Colonic mucosa (tissue), 4 donors: Measurements from ENCODE around the gene COBL. TPM values are rescaled to one million over a fixed set of nuclear protein-coding genes. Genes with fewer than 3 reads are reported as not detected.

Experiments used
- DNase-seq: peaks from one replicate; pipeline ENCODE4 v3.0.0-alpha.2; 2020
- H3K27ac ChIP-seq: fragments of 200-600 bp; one replicate; pipeline ENCODE4 v1.8.0; 2021
- H3K27me3 ChIP-seq: fragments of 200-600 bp; one replicate; pipeline ENCODE4 v1.8.0; 2021
- H3K36me3 ChIP-seq: fragments of 200-600 bp; one replicate; pipeline ENCODE4 v1.8.0; 2021
- H3K4me1 ChIP-seq: fragments of 200-600 bp; one replicate; pipeline ENCODE4 v1.8.0; 2021; ENCODE audit warnings: mild to moderate bottlenecking
- H3K4me3 ChIP-seq: fragments of 200-600 bp; one replicate; pipeline ENCODE4 v1.8.0; 2021
- H3K9ac ChIP-seq, 2 donors: one replicate each; pipeline ENCODE4 v1.7.0; 2013; ENCODE audit warnings: control low read depth in 2 of 2, low read depth in 2 of 2, low read length in 2 of 2
- H3K9me3 ChIP-seq: fragments of 200-600 bp; one replicate; pipeline ENCODE4 v1.8.0; 2021
- intact Hi-C: fragments of 100-400 bp; cut with DNase I; formaldehyde crosslinking; loops from one replicate; pipeline ENCODE4 v1.14.1; 2022
- total RNA-seq, 2 donors: library from RNA; stranded (reverse); fragmentation: NEBNext Ultra II Directional in 1 of 2; extraction: Animal tissue kit (Norgen Biotek cat#: 25700) in 1 of 2; gene quantifications; one replicate each; pipeline ENCODE4 v1.2.1, GENCODE V29; 2021
- TF ChIP-seq, protein P1 (sequence below): fragments of 200-600 bp; IDR thresholded peaks from one replicate; pipeline ENCODE4 v1.8.0; 2022; ENCODE audit warnings: antibody characterized with exemption, mild to moderate bottlenecking
- donor health status: healthy.
- donor health status: DM: no; HTN: no; CAD: no.
- donor health status: DM: no; HTN: no; CAD: no.

COBL gene
- total RNA-seq, 2 donors from 2014 or later = 36.8 to 49.2 TPM

DNA sequence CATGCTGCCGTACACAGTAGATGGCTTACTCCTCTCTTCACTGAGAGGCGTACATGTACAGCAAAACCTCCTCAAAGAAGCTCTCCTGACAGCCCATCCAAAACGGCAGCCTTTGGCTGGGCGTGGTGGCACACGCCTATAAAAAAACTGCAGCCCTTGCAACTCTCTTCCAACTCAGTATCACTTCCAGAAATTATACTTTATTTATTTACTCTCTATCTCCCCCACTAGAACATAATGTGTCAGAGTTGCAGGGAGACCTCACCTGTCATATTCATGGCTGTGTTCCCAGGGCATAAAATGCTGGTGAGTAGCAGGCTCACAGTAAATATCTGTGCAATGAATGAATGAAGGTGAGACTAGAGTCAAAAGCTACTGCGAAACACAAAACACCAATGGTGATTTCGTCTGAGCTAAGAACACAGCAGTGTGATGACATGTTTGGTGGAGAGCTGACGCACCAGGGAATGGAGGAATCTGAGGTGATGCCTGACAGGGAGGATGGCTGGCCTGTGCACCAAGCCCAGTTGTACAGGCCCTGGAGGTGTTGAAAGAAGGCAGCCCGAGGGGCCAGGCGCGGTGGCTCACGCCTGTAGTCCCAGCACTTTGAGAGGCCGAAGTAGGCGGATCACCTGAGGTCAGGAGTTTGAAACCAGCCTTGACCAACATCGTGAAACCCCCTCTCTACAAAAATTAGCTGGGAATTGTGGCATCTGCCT lies 55.3 kb downstream of the COBL start:
- H3K4me3 ChIP-seq = no peak overlapping the region
- no peaks in the 10 kb centered on the region for H3K27me3 ChIP-seq
- no peaks in the 10 kb centered on the region for H3K36me3 ChIP-seq
- intact Hi-C loops = no loop called here
- H3K9me3 ChIP-seq = no peaks in the 10 kb centered on the region
- H3K27ac ChIP-seq = no peak overlapping the region
- no peak for DNase-seq
- TF ChIP-seq, protein P1, sequence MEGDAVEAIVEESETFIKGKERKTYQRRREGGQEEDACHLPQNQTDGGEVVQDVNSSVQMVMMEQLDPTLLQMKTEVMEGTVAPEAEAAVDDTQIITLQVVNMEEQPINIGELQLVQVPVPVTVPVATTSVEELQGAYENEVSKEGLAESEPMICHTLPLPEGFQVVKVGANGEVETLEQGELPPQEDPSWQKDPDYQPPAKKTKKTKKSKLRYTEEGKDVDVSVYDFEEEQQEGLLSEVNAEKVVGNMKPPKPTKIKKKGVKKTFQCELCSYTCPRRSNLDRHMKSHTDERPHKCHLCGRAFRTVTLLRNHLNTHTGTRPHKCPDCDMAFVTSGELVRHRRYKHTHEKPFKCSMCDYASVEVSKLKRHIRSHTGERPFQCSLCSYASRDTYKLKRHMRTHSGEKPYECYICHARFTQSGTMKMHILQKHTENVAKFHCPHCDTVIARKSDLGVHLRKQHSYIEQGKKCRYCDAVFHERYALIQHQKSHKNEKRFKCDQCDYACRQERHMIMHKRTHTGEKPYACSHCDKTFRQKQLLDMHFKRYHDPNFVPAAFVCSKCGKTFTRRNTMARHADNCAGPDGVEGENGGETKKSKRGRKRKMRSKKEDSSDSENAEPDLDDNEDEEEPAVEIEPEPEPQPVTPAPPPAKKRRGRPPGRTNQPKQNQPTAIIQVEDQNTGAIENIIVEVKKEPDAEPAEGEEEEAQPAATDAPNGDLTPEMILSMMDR = no peak
- no peak overlapping the region for H3K9ac ChIP-seq
- peaks cover 19% of the 10 kb centered on the region for H3K4me1 ChIP-seq

DNA sequence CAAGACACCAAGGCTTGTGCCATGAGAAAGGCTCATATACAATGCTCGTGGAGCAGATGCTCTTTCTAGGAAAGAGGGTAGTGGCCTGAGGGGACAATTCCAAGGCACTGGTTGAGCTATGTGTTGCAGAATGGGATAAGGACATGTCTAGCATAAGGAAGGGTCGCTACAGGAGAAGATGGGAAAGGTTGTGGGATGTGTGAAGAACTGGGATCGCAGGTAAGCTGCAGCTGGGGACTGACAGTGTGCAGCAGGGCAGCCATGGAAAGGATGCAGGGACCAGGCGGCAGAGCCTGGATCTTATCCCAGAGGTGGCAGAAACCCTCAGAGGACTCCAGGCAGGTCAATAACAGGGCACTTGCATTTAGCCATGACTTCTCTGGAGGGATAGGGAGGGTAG lies 56.1 kb downstream of the COBL start:
- Histone ChIP-seq H3K27me3 (no peaks in the 10 kb centered on the region), H3K9me3 (no peaks in the 10 kb centered on the region), H3K4me1 (peaks cover 23% of the 10 kb centered on the region), H3K9ac (no peak overlapping the region), H3K27ac (no peak overlapping the region), H3K36me3 (no peaks in the 10 kb centered on the region), H3K4me3 (no peak overlapping the region)
- DNase-seq = no peak
- TF ChIP-seq, protein P1 = no peak
- intact Hi-C loops = no loop called here

- H3K27me3 ChIP-seq = no peaks in the 10 kb centered on the region
- H3K36me3 ChIP-seq = no peaks in the 10 kb centered on the region
- H3K9ac ChIP-seq = no peak overlapping the region
- peak; percentile 1 for DNase-seq
- H3K4me1 ChIP-seq = peaks cover 19% of the 10 kb centered on the region
- no peaks in the 10 kb centered on the region for H3K9me3 ChIP-seq
- TF ChIP-seq, protein P1 = no peak
- no peak overlapping the region for H3K27ac ChIP-seq
- no peak overlapping the region for H3K4me3 ChIP-seq
- intact Hi-C loops = no loop called here
Measured at GRCh38 chr7:51259766-51260165, 56.8 kb downstream of the COBL start.

GRCh38 chr7:51256916-51257315 lies 59.7 kb downstream of the COBL start:
- Histone ChIP-seq H3K27ac (peak overlapping the region; percentile 41), H3K9ac (no peak overlapping the region), H3K27me3 (no peaks in the 10 kb centered on the region)

DNA sequence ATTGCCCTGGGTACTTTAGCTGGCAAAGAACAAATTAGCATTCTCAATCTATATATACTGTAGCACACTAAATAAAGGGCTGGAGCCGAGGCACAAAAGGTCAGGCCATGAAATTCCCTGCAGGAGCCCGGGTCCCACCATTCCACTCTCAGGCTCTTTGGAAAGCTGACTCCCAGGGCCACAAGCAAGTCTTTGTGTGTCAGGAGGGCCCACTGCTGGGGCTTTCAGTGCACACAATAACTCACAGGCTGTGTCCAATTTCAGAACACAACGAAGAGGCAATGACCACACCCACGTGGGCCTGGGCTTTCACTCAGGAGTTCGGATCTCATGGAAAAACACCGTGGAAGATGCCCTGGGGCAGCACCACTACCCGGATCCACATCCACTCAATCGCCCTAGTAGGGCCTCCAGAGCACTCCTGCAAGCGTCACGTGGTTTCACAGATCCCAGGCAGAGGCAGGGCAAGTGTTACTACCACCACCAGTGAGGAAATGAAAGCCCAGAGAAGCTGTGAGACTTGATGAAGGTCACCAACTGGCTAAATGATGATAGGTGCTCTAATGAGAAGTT lies 60.3 kb downstream of the COBL start:
- Histone ChIP-seq H3K27me3 (no peaks in the 10 kb centered on the region), H3K36me3 (no peaks in the 10 kb centered on the region), H3K4me1 (peaks cover 5% of the 10 kb centered on the region), H3K27ac (peak overlapping the region; percentile 40), H3K4me3 (no peak overlapping the region), H3K9me3 (no peaks in the 10 kb centered on the region), H3K9ac (no peak overlapping the region)
- intact Hi-C loops = no loop called here
- TF ChIP-seq, protein P1 = no peak
- peak; percentile 42 for DNase-seq

More at GRCh38 chr7:51256916-51257315, 59.7 kb downstream of the COBL start:
- intact Hi-C loops = no loop called here
- DNase-seq = no peak
- Histone ChIP-seq H3K9me3 (no peaks in the 10 kb centered on the region), H3K4me3 (no peak overlapping the region), H3K4me1 (peaks cover 6% of the 10 kb centered on the region), H3K36me3 (no peaks in the 10 kb centered on the region)
- TF ChIP-seq, protein P1 = no peak
